Endodermal cell (in vitro differentiated cells): ENCODE data around the gene CRYGN. TPM values are rescaled to one million over a fixed set of nuclear protein-coding genes. Genes with fewer than 3 reads are reported as not detected.

Experiments used
- DNase-seq: peaks from one replicate; pipeline ENCODE4 v3.0.0-alpha.2; 2017
- H3K27ac ChIP-seq: 2 replicates; pipeline ENCODE4 v1.5.1; 2013; ENCODE audit warnings: mild to moderate bottlenecking, low read depth, low read length, moderate library complexity
- H3K27me3 ChIP-seq: 2 replicates; pipeline ENCODE4 v1.6.1; 2013; ENCODE audit warnings: mild to moderate bottlenecking, low read length, moderate library complexity; ENCODE audit not compliant: insufficient read depth, control insufficient read depth, poor library complexity, severe bottlenecking
- H3K36me3 ChIP-seq: 2 replicates; pipeline ENCODE4 v1.7.0; 2013; ENCODE audit warnings: mild to moderate bottlenecking, low read length, moderate library complexity; ENCODE audit not compliant: control insufficient read depth, insufficient read depth
- H3K4me1 ChIP-seq: one replicate; pipeline ENCODE4 v1.7.0; 2013; ENCODE audit warnings: low read length; ENCODE audit not compliant: control insufficient read depth, insufficient read depth
- H3K4me3 ChIP-seq: 2 replicates; pipeline ENCODE4 v1.5.1; 2013; ENCODE audit warnings: mild to moderate bottlenecking, low read length, moderate library complexity
- H3K9ac ChIP-seq: 2 replicates; pipeline ENCODE4 v1.6.1; 2013; ENCODE audit warnings: mild to moderate bottlenecking, low read length, moderate library complexity; ENCODE audit not compliant: poor library complexity, severe bottlenecking; ENCODE audit errors: extremely low read depth
- H3K9me3 ChIP-seq: 2 replicates; pipeline ENCODE4 v1.6.1; 2013; ENCODE audit warnings: mild to moderate bottlenecking, low read length, moderate library complexity; ENCODE audit not compliant: control insufficient read depth
- H3K27ac Mint-ChIP-seq: 2 replicates; pipeline ENCODE4 v1.8.0; 2020; ENCODE audit warnings: mixed read lengths
- H3K27me3 Mint-ChIP-seq: 2 replicates; pipeline ENCODE4 v1.8.0; 2021; ENCODE audit warnings: mild to moderate bottlenecking, mixed read lengths; ENCODE audit not compliant: insufficient read depth
- H3K36me3 Mint-ChIP-seq: 2 replicates; pipeline ENCODE4 v1.8.0; 2020; ENCODE audit warnings: low read depth, mixed read lengths
- H3K4me1 Mint-ChIP-seq: 2 replicates; pipeline ENCODE4 v1.8.0; 2020; ENCODE audit warnings: mixed read lengths
- H3K4me3 Mint-ChIP-seq: 2 replicates; pipeline ENCODE4 v1.8.0; 2020; ENCODE audit warnings: mild to moderate bottlenecking, moderate library complexity, mixed read lengths
- H3K9me3 Mint-ChIP-seq: 2 replicates; pipeline ENCODE4 v1.8.0; 2020; ENCODE audit warnings: mild to moderate bottlenecking, mixed read lengths
- WGBS, 2 experiments: methylation state at CpG; one replicate each; pipeline versions ENCODE4 v1.1.5 to v1.1.7; 2013; ENCODE audit warnings: missing lambda C conversion rate in 2 of 2, mixed read lengths in 1 of 2; ENCODE audit not compliant: insufficient coverage in 1 of 2, insufficient read length in 1 of 2; 5-methylcytosine and 5-hydroxymethylcytosine counted together
- total RNA-seq, 2 donors: library from RNA; stranded (reverse); fragmentation: NEBNext Ultra II Directional in 1 of 2; extraction: Animal tissue kit (Norgen Biotek cat#: 25700) in 1 of 2; gene quantifications; 2 replicates in 1 of 2; 3 replicates in 1 of 2; pipeline ENCODE4 v1.2.1, GENCODE V29; 2021
- TF ChIP-seq, protein P1 (sequence below): fragments of 200-600 bp; sonication (generic); conservative IDR thresholded peaks from 2 replicates; pipeline ENCODE4 v1.5.0; 2021; ENCODE audit warnings: antibody characterized with exemption, mild to moderate bottlenecking

The CRYGN gene
- total RNA-seq, 2 donors from 2014 or later = 2.3 to 4.4 TPM

DNA sequence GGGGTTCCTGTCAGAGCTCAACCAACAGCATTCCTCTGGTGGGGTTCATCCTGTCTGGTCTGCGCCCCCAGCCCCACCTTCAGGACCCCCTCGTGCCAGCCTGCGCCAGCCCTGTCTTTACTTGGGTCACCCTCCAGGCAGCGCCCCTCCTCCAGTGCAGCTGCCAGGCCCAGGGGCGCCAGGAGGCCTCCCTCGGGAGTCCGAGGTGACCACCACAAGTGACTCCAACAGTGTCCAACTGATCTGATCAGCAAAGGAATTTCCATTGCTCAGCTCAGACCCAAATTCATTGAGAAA lies 40.7 kb downstream of the CRYGN start:
- peak overlapping the region; percentile 21 for H3K27ac Mint-ChIP-seq
- H3K4me3 Mint-ChIP-seq = no peak overlapping the region

DNA sequence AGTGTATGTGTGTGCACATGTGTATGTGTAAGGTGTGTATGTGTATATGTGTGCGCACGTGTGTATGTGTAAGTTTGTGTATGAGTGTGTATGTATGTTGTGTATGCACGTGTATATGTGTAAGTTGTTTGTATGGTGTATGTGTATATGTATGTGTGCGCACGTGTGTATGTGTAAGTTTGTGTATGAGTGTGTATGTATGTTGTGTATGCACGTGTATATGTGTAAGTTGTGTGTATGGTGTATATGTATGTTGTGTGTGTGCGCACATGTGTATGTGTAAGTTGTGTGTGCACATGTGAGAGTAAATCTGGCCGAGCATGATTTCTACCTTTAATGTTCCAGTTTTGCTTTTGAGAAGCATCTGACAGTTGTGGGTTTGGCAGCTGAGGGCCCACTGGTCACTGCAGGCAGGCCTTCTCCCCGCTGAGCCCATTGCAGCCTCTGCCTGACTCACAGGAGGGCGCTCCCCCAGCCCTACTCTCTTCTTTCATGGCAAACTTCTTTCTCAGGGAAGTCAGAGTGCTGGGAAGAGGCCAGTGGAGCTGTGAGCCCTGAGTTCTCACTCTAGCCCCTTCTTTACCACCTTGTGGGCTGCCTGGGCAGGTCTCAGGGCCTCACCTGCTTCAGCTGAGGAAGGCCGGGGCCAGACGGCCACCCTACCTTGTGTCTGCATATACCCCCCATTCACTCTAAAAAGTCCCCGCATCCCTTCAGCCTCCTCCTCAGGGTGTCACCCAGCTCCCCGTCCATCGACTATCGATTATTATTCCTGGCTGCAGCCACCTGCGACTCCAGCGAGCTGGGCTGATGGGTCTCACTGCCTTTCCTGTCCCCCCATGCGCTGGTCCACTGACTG lies 41.3 kb downstream of the CRYGN start:
- no peak for DNase-seq
- Histone ChIP-seq H3K27me3 (no peaks in the 10 kb centered on the region), H3K36me3 (peaks cover 33% of the 10 kb centered on the region), H3K4me3 (no peak overlapping the region), H3K4me1 (no peaks in the 10 kb centered on the region), H3K9ac (no peak overlapping the region), H3K27ac (no peak overlapping the region), H3K9me3 (no peaks in the 10 kb centered on the region)
- H3K27me3 Mint-ChIP-seq = no peaks in the 10 kb centered on the region
- no peaks in the 10 kb centered on the region for H3K4me1 Mint-ChIP-seq
- H3K4me3 Mint-ChIP-seq = no peak overlapping the region
- peaks cover 2% of the 10 kb centered on the region for H3K9me3 Mint-ChIP-seq
- whole genome bisulfite sequencing, 2 experiments = 92 to 93% methylated on average over 13 to 19 of the region's 19 CpGs
- H3K36me3 Mint-ChIP-seq = peaks cover 48% of the 10 kb centered on the region
- peak overlapping the region; percentile 21 for H3K27ac Mint-ChIP-seq
- TF ChIP-seq, protein P1, sequence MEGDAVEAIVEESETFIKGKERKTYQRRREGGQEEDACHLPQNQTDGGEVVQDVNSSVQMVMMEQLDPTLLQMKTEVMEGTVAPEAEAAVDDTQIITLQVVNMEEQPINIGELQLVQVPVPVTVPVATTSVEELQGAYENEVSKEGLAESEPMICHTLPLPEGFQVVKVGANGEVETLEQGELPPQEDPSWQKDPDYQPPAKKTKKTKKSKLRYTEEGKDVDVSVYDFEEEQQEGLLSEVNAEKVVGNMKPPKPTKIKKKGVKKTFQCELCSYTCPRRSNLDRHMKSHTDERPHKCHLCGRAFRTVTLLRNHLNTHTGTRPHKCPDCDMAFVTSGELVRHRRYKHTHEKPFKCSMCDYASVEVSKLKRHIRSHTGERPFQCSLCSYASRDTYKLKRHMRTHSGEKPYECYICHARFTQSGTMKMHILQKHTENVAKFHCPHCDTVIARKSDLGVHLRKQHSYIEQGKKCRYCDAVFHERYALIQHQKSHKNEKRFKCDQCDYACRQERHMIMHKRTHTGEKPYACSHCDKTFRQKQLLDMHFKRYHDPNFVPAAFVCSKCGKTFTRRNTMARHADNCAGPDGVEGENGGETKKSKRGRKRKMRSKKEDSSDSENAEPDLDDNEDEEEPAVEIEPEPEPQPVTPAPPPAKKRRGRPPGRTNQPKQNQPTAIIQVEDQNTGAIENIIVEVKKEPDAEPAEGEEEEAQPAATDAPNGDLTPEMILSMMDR = peak; percentile 29

More for the DNA sequence above, 40.7 kb downstream of the CRYGN start:
- Mint-ChIP-seq H3K27me3 (no peaks in the 10 kb centered on the region), H3K4me1 (peaks cover 3% of the 10 kb centered on the region), H3K9me3 (peaks cover 2% of the 10 kb centered on the region), H3K36me3 (peaks cover 49% of the 10 kb centered on the region)
- TF ChIP-seq, protein P1 = no peak
- no peak for DNase-seq
- H3K9ac ChIP-seq = no peak overlapping the region
- 95 to 96% methylated on average over 4 to 7 of the region's 7 CpGs for WGBS, 2 experiments
- H3K4me3 ChIP-seq = no peak overlapping the region
- no peak overlapping the region for H3K27ac ChIP-seq
- no peaks in the 10 kb centered on the region for H3K4me1 ChIP-seq
- no peaks in the 10 kb centered on the region for H3K9me3 ChIP-seq
- H3K36me3 ChIP-seq = peaks cover 29% of the 10 kb centered on the region
- no peaks in the 10 kb centered on the region for H3K27me3 ChIP-seq

DNA sequence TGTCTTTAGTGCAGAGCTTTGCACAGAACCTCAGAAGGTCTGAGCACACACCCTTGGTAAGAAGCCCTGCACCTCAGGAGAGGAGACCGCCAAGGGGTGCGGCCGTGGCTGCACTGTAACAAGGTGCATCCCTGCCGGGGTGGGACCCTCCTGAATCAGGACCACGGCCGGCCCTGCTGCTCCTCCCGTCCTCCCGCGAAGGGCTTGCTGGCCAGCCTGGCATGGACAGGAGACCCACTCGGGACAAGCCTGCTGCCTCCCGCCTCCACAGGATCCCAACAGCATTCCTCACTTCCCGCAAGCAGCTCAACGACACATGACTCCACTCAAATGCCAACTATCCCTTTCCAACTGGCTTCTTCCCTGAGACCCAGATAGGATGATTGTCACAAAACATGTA lies 42.9 kb downstream of the CRYGN start:
- no peak for DNase-seq
- Histone ChIP-seq H3K9me3 (no peaks in the 10 kb centered on the region), H3K4me1 (no peaks in the 10 kb centered on the region), H3K36me3 (peaks cover 34% of the 10 kb centered on the region), H3K4me3 (no peak overlapping the region), H3K27ac (no peak overlapping the region), H3K27me3 (no peaks in the 10 kb centered on the region), H3K9ac (no peak overlapping the region)
- TF ChIP-seq, protein P1 = no peak
- H3K4me1 Mint-ChIP-seq = no peaks in the 10 kb centered on the region
- H3K27me3 Mint-ChIP-seq = no peaks in the 10 kb centered on the region
- peaks cover 39% of the 10 kb centered on the region for H3K36me3 Mint-ChIP-seq
- no peak overlapping the region for H3K27ac Mint-ChIP-seq
- 90% methylated on average over 5 to 13 of the region's 13 CpGs for WGBS, 2 experiments
- peaks cover 2% of the 10 kb centered on the region for H3K9me3 Mint-ChIP-seq
- no peak overlapping the region for H3K4me3 Mint-ChIP-seq
